ENCODE results near the gene GOLGA6L6.
"Not testable (repeated sequence)": the region's sequence is repeated elsewhere in the genome, so short reads cannot be mapped to it uniquely, and the experiment has no call there.

Gene GOLGA6L6, protein sequence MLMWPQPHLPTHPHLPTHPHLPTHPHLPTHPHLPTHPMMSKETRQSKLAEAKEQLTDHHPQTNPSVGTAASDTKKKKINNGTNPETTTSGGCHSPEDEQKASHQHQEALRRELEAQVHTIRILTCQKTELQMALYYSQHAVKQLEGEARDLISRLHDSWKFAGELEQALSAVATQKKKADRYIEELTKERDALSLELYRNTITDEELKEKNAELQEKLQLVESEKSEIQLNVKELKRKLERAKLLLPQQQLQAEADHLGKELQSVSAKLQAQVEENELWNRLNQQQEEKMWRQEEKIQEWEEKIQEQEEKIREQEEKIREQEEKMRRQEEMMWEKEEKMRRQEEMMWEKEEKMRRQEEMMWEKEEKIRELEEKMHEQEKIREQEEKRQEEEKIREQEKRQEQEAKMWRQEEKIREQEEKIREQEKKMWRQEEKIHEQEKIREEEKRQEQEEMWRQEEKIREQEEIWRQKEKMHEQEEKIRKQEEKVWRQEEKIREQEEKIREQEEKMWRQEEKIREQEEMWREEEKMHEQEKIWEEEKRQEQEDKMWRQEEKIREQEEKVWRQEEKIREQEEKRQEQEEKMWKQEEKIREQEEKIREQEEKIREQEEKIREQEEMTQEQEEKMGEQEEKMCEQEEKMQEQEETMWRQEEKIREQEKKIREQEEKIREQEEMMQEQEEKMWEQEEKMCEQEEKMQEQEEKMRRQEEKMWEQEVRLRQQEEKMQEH

DNA sequence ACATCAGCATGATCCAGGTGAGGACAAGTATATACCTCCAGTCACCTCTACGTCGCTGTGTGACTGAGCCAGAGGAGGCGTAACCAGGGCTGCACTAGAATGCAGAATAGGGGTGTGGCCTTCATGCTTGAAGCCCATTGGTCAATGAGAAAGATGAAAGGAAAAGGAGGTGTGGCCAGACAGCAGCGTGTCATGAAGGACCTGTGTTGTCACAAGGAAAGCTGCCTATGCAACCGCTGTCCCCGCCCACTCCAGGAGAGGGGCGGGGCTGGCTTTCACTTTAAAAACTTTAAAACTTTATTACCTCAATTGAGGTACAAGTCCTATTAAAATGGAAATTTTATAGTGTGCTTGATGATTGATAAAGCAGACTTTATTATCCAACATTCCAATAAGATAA lies at the start of gene GOLGA6L6:
Gene GOLGA6L6 (minus strand): TSS at position 101 of the 400 bp plus-strand sequence. CDS start 91 bp downstream, at position 10.
- in situ Hi-C loops (cut with MboI; ENCODE audit: low sequenced_read_pairs) = not testable (repeated sequence)

DNA sequence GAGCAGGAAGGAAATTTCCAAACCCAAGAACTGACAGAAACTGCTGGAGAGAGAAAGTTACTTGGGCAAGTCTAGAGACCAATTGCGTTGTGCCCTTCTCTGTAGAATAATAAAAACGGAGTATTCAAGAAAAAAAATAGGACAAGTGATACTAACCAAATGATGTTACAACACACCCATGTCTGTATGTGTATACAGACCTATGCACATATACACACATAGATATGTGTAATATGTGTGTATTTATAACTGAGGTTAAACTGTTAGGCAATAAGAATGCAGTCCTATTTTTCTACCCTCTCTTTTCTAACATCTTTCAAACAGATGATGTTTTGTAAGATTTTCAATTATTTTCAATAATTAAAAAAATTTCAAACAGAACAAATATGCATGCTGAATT lies 48.5 kb upstream of the GOLGA6L6 start:
- in situ Hi-C loops (cut with MboI; ENCODE audit: low sequenced_read_pairs) = not testable (repeated sequence)

DNA sequence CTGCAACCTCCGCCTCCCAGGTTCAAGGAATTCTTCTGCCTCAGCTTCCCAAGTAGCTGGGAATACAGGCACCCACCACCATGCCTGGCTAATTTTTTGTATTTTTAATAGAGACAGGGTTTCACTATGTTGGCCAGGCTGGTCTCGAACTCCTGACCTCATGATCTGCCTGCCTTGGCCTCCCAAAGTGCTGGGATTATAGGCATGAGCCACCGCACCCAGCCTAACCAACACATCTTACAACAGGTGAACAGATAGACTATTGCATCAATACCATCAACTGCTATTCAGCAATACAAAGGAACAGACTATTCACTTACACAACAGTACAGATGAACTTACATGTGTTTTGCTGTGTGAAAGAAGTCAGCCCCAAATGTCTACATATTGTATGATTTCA lies 45.2 kb upstream of the GOLGA6L6 start:
- in situ Hi-C loops (cut with MboI; ENCODE audit: low sequenced_read_pairs) = not testable (repeated sequence)

DNA sequence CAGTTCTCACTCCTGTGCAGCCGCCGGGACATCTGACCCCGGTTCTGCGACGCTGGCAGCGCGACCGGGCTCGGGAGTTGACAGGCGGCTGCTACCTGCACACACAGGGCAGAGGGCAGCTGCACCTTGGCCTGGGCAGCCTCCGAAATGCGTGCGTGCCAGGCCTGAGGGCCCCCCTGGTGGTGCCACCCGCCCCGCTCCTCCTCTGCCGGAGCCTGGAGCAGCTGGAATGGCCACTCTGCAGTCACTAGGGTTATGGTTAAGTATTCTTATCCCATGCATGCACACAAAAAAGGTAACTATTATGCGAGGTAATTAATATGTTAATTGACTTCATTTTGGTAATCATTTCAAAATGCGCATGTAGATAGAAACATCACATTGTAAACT lies 41.1 kb upstream of the GOLGA6L6 start:
- in situ Hi-C loops (cut with MboI; ENCODE audit: low sequenced_read_pairs) = not testable (repeated sequence)

DNA sequence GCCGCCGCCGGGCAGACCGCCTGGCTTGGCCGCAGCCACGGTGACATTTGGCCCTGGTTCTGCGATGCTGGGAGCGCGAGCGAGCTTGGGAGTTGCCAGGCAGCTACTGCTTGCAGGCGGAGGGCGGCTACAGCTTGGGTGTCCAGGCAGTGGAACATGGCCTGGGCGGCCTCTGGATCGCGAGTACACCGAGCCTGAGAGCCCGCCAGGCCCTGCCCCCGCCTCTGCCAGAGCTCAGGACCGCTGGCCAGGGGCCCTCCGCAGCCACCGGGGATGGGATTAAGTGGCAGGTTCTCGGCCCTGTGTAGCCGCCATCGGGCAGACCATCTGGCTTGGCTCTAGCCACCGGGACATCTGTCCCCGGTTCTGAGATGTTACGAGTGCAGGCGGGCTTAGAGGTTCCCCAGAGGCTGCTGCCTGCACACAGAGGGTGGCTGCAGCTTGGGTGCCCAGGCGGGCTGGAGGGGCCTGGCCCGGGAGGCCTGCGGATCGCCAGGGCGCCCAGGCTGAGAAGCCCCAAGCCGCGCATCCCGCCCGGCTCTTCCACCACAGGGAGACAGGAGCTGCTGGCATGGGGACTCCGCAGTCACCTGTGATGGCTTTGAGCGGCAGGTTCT lies 40.6 kb upstream of the GOLGA6L6 start:
- in situ Hi-C loops (cut with MboI; ENCODE audit: low sequenced_read_pairs) = not testable (repeated sequence)

DNA sequence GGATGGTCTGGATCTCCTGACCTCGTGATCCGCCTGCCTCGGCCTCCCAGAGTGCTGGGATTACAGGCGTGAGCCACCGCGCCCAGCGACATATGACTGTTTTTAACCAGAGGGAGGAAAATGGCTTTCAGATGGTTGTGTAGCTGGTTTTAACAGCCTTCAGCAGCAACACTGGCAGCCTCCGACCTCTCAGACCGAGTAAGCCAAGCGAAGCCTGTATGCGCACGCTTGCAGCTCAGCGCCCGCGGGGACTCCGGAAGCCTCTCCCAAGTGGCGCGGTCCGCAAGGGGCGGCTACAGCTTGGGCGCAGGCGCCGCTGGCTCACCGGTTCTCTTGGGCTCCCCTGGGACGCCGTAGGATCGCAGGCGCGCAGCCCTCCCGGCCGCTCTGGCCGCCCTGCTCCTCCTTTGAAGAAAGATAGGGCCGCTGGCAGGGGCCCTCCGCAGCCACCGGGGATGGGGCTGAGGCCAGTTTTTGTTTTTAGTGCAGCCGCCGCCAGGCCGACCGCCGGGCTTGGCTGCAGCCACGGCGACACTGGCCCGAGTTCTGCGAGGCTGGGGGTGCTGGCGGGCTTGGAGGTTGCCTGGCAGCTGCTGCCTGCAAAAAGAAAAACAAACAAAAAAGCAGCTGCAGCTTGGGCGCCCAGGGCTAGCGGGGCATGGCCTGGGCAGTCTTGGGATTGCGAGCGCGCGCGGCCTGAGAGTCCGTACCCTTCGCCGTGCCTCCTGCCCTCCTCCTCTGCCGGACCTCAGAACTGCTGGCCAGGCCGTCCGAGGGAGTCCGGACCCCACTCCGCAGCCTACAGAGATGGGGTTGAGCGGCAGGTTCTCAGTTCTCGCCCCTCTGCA lies 39.9 kb upstream of the GOLGA6L6 start:
- in situ Hi-C loops (cut with MboI; ENCODE audit: low sequenced_read_pairs) = not testable (repeated sequence)

DNA sequence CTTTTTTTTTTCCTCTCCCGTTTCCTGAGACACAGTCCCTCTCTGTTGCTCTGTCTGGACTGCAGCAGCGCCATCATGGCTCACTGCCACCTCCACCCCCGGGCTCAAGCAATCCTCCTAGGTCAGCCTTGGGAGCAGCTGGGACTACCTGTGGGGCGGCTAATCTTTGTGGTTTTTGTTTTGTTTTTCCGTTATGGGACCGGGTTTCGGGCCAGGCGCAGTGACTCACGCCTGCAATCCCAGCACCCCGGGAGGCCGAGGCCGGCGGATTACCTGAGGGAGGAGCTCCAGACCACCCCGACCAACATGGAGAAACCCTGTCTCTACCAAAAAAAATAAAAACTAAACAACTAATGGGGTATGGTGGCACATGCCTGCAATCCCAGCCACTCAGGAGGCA lies 38.1 kb upstream of the GOLGA6L6 start:
- in situ Hi-C loops (cut with MboI; ENCODE audit: low sequenced_read_pairs) = not testable (repeated sequence)

DNA sequence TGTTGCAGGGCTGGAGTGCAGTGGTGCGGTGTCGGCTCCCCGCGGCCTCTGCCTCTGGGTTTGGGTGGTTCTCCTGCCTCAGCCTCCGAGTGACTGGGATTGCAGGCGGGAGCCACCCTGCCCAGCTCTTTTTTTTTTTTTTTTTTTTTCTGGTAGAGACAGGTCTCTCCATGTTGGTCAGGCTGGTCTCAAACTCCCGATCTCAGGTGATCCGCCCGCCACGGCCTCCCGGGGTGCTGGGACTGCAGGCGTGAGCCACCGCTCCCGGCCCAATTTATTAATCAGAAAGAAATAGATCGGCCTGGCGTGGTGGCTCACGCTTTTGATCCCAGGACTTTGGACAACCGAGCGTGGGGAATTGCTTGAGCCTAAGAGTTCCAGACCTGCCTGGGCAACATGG lies 9.7 kb upstream of the GOLGA6L6 start:
- in situ Hi-C loops (cut with MboI; ENCODE audit: low sequenced_read_pairs) = not testable (repeated sequence)

DNA sequence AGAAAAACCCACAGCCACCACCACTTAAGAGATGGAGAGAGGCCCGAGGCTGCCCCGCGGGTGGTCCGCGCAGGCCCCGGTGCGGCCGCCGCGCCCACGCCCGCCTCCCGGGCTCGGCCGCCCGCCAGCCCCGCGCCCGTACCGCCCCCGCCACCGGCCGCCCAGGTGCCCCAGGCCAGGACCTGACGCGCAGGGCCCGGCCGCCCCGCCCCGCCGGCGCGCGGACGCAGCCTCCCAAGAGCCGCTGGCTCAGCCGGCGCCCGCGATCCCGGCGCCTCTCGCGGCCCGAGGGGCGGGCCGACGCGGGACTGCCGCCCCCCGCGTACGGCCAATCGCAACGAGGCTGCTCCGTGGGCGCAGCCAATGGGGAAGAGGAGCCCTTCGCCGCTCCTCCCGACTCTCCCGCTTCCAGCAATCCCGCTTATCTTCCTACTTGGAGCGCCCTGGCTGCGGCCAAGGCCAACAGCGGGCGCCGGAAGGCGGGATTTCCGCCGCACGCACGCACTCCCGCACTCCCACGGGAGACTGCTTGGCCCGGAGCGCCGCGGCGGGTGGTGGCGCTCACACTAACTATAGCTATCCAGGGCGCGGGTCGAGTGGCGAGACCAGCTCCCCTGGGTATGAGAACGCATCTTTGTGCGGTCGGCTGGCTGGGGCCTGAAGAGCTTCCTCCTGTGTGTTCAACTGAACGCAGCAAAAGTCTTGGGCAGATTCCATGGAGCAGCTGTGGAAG lies 35.5 kb downstream of the GOLGA6L6 start:
- in situ Hi-C loops (cut with MboI; ENCODE audit: low sequenced_read_pairs) = not testable (repeated sequence)

DNA sequence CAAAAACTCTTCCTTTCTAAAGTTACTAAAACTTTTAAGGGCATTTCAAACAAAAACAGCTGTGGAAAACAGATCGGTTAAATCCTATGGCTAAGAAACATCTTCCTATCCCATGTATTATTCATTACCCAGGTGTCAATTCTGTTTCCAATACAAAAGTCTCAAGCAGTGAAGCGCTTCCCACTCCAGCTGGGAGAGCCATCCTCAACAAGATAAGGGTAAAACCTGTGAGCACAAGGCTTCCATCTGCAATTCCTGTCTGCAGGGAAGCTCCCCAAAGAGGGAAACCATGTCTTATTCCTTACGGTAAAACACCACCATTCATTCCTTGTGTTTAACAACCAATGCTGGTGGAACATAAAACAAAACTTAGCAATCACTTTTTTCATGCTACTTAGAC lies 38.8 kb downstream of the GOLGA6L6 start:
- in situ Hi-C loops (cut with MboI; ENCODE audit: low sequenced_read_pairs) = not testable (repeated sequence)

DNA sequence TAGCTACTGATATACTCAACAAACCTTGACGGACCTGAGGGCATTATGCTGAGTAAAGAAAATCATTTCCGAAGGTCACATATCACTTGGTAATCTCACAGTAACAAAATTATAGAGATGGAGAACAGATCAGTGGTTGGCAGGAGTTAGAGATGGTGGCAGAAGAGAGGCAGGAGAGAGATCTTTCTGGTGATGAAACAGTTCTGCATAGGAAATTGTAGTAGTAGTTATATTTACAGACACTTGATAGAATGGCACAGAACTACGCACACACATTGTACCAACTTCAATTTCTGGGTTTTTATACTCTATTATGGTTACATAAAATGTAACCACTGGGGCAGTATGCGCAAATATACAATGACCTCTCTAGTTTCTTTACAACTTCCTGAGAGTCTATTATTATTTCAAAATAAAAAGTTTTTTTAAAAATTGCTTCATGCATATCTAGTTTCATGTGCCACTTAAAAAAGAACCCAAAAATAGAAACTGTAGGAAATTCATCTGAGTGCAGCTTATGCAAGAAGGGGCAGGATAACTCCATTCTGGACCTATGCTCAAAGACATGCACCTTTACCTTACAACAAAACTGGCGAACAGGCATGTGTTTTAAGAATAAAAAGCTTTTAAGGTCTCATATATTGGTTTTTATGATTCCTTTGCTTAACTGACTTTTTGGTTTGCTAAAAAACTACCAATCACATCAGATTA lies 39.9 kb downstream of the GOLGA6L6 start:
- in situ Hi-C loops (cut with MboI; ENCODE audit: low sequenced_read_pairs) = not testable (repeated sequence)

DNA sequence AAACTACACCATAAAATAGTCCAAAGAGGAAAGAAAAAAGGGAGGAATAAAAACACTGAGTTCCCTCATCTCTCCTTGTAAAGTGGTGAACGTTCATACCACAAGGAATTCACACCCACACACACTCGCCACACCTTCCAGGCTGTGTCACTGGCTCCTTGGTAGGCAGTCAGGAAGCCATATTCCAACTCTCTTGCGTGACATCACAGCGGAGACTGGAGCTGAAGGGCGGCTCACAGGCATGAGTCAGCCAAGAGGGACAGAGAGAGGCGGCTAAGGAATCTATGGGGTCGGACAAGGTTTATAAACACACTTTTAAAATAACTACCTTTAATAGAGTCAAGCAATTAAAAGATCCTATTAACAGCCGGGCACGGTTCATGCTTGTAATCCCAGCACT lies 43.8 kb downstream of the GOLGA6L6 start:
- in situ Hi-C loops (cut with MboI; ENCODE audit: low sequenced_read_pairs) = not testable (repeated sequence)

DNA sequence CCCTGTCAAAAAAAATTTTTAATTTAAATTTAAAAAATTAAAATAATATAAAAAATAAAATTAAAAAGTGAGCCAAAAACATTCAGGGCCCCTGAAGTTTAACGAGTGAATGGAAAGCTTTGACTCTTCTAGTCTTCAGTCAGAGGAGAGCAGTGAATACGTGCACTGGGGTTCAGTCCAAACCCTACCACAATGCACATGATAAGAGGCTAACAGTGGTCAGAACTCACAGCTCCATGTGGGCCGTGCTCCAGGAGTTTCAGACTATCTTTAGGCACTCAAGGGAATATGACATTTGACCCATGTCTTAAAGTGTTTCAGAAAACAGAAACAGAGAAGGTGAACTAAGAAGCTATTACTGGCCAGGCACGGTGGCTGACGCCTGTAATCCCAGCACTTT lies 48.6 kb downstream of the GOLGA6L6 start:
- in situ Hi-C loops (cut with MboI; ENCODE audit: low sequenced_read_pairs) = not testable (repeated sequence)

DNA sequence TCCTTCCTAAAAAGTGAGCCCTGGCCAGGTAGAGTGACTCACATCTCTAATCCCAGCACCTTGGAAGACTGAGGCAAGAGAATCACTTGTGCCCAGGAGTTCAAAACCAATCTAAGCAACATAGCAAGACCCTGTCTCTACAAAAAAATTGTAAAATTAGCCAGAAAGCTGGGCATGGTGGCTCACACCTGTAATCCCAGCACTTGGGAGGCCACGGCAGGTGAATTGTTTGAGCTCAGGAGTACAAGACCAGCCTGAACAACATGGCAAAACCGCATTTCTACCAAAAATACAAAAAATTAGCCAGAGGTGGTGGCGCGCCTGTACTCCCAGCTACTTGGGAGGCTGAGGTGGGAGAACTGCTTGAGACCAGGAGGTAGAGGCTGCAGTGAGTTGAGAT lies 49.0 kb downstream of the GOLGA6L6 start:
- in situ Hi-C loops (cut with MboI; ENCODE audit: low sequenced_read_pairs) = not testable (repeated sequence)

DNA sequence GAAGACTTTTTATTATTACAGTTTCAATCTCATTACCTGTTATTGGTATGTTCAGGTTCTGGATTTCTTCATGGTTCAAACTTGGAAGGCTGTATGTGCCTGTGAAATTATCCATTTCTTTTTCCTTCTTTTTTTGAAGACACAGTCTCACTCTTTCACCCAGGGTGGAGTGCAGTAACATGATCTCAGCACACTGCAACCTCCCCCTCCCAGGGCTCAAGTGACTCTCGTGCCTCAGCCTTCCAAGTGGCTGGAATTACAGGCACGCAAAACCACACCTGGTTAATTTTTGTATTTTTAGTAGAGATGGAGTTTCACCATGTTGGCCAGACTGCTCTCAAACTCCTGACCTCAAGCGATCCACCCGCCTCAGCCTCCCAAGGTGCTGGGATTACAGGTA lies 52.3 kb downstream of the GOLGA6L6 start:
- in situ Hi-C loops (cut with MboI; ENCODE audit: low sequenced_read_pairs) = not testable (repeated sequence)
